MCF 10A (cell line): ENCODE data around the gene DDX4. TPM values are rescaled to one million over a fixed set of nuclear protein-coding genes. Genes with fewer than 3 reads are reported as not detected.

ENCODE experiments used
- BruUV-seq: library from RNA; stranded (reverse); fragments of 400-500 nt; replicated peaks from 2 replicates; lab custom pipeline; 2021; lab: Mats Ljungman, UMichigan
- CTCF ChIA-PET: fragments of 300-600 bp; sonication (Branson Sonifier 250); formaldehyde crosslinking; extraction: SDS; loops from one replicate; lab custom pipeline; 2021; ENCODE audit warnings: antibody characterized with exemption, inconsistent platforms; lab: Yijun Ruan, JAX
- POLR2A ChIA-PET: fragments of 300-600, 350-650 bp; sonication (Branson Sonifier 250); formaldehyde crosslinking; extraction: SDS; loops from one replicate; lab custom pipeline; 2020; ENCODE audit warnings: antibody characterized with exemption, inconsistent platforms; lab: Yijun Ruan, JAX
- DNase-seq: peaks from one replicate; pipeline ENCODE4 v3.0.0-alpha.2; 2018; ENCODE audit not compliant: unreplicated experiment
- H3K27ac Mint-ChIP-seq: one replicate; pipeline ENCODE4 v1.8.0; 2022; ENCODE audit warnings: mild to moderate bottlenecking, low read depth, mixed read lengths; ENCODE audit not compliant: unreplicated experiment
- H3K27me3 Mint-ChIP-seq: one replicate; pipeline ENCODE4 v1.8.0; 2022; ENCODE audit warnings: mixed read lengths; ENCODE audit not compliant: insufficient read depth, unreplicated experiment
- H3K36me3 Mint-ChIP-seq: one replicate; pipeline ENCODE4 v1.8.0; 2022; ENCODE audit warnings: mild to moderate bottlenecking, moderate library complexity, mixed read lengths; ENCODE audit not compliant: insufficient read depth, unreplicated experiment
- H3K4me1 Mint-ChIP-seq: one replicate; pipeline ENCODE4 v1.8.0; 2022; ENCODE audit warnings: mixed read lengths; ENCODE audit not compliant: insufficient read depth, unreplicated experiment
- H3K4me3 Mint-ChIP-seq: one replicate; pipeline ENCODE4 v1.8.0; 2022; ENCODE audit warnings: mild to moderate bottlenecking, moderate library complexity, mixed read lengths; ENCODE audit not compliant: unreplicated experiment
- H3K9me3 Mint-ChIP-seq: one replicate; pipeline ENCODE4 v1.8.0; 2022; ENCODE audit warnings: mixed read lengths; ENCODE audit not compliant: unreplicated experiment
- intact Hi-C: fragments of 100-400 bp; cut with micrococcal nuclease; formaldehyde crosslinking; loops from 2 replicates; pipeline ENCODE4 v1.14.1; 2022
- total RNA-seq: library from RNA; stranded (reverse); gene quantifications from 2 replicates; pipeline ENCODE4 v1.2.3, GENCODE V29; 2022
- TF ChIP-seq, protein P1 (sequence below): fragments of 200-600 bp; IDR thresholded peaks from one replicate; pipeline ENCODE4 v1.8.0; 2022; ENCODE audit warnings: antibody characterized with exemption, mild to moderate bottlenecking; ENCODE audit not compliant: unreplicated experiment

Gene DDX4
- total RNA-seq, 1 experiment from 2014 or later: not detected

DNA sequence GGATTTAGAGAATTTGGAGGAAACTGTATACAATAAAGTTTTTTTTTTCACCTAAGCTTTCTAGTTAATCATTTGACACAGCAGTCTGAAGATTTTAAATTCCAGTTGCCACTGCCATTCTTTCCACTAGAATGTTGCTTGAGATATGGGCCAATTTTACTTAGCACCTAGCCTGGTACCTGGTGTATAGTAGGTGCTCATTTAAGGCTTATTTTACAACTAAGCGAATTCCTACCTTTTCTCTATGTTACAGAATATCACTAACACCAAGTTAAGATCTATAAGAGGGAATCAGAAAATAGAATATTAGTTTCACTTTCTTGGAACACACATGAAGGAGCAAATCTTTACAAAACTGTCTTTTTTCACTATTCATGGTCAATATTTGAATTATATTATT lies 3.2 kb upstream of the DDX4 start:
- ChIA-PET POLR2A (no interaction called here), CTCF (no interaction called here)
- Mint-ChIP-seq H3K4me1 (no peaks in the 10 kb centered on the region), H3K27ac (no peak overlapping the region), H3K9me3 (no peaks in the 10 kb centered on the region), H3K27me3 (no peaks in the 10 kb centered on the region), H3K36me3 (no peaks in the 10 kb centered on the region), H3K4me3 (no peak overlapping the region)
- no peak for DNase-seq
- intact Hi-C loops: no loop called here
- BruUV-seq: no TSS peak
- TF ChIP-seq, protein P1, sequence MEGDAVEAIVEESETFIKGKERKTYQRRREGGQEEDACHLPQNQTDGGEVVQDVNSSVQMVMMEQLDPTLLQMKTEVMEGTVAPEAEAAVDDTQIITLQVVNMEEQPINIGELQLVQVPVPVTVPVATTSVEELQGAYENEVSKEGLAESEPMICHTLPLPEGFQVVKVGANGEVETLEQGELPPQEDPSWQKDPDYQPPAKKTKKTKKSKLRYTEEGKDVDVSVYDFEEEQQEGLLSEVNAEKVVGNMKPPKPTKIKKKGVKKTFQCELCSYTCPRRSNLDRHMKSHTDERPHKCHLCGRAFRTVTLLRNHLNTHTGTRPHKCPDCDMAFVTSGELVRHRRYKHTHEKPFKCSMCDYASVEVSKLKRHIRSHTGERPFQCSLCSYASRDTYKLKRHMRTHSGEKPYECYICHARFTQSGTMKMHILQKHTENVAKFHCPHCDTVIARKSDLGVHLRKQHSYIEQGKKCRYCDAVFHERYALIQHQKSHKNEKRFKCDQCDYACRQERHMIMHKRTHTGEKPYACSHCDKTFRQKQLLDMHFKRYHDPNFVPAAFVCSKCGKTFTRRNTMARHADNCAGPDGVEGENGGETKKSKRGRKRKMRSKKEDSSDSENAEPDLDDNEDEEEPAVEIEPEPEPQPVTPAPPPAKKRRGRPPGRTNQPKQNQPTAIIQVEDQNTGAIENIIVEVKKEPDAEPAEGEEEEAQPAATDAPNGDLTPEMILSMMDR: no peak

DNA sequence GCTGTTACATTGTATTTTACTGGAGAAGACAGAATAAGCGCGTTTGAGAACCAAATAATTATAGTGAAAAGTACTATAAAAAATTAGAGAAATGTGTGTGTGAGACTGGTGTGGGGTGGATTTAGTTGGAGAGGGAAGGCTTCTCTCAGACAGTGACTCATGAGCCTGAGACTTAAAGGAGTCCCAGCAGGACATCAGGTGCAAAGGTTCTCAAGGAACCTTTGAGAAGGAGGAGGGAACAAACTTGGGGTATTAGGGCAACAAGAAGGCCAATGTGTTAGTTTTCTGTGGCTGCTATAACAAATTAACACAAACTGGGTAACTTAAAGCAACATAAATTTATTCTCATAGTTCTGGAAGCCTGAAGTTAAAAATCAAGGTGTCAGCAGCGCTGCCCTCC lies 4.9 kb downstream of the DDX4 start:
- no TSS peak for BruUV-seq
- ChIA-PET CTCF (no interaction called here), POLR2A (no interaction called here)
- no peak for DNase-seq
- no peak overlapping the region for H3K4me3 Mint-ChIP-seq
- TF ChIP-seq, protein P1: no peak
- no peaks in the 10 kb centered on the region for H3K9me3 Mint-ChIP-seq
- no peaks in the 10 kb centered on the region for H3K4me1 Mint-ChIP-seq
- intact Hi-C loops: no loop called here
- H3K27ac Mint-ChIP-seq: no peak overlapping the region
- H3K27me3 Mint-ChIP-seq: no peaks in the 10 kb centered on the region
- no peaks in the 10 kb centered on the region for H3K36me3 Mint-ChIP-seq

DNA sequence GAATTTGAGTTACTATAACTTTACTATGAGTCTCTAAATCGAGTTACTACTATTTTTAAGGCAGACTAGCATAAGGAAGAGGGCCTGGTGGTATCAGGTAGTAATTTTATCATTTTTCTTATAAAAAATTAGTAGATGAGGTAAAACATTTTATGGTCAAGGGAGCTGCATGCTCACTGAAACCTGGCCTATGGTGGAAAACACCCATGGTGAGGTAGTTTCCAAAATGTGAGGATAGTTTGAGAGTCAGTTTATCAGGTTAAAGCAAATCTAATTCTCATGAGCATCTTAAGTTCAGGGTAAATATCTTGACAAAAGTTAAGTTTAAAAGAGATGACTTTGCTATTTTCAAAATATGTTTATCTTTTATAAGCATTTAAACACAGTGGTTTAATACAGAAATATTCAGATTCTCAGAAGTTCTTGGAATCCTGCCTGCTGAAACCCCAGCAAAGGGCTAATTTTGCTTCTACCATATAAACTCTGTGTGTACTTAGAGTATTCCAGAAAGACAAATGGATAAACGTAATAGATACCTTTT lies 10.0 kb downstream of the DDX4 start:
- DNase-seq: no peak
- BruUV-seq: no TSS peak
- no peak overlapping the region for H3K4me3 Mint-ChIP-seq
- no peaks in the 10 kb centered on the region for H3K4me1 Mint-ChIP-seq
- TF ChIP-seq, protein P1: no peak
- intact Hi-C loops: no loop called here
- no peak overlapping the region for H3K27ac Mint-ChIP-seq
- ChIA-PET POLR2A (no interaction called here), CTCF (no interaction called here)
- H3K9me3 Mint-ChIP-seq: no peaks in the 10 kb centered on the region
- no peaks in the 10 kb centered on the region for H3K27me3 Mint-ChIP-seq
- H3K36me3 Mint-ChIP-seq: no peaks in the 10 kb centered on the region

DNA sequence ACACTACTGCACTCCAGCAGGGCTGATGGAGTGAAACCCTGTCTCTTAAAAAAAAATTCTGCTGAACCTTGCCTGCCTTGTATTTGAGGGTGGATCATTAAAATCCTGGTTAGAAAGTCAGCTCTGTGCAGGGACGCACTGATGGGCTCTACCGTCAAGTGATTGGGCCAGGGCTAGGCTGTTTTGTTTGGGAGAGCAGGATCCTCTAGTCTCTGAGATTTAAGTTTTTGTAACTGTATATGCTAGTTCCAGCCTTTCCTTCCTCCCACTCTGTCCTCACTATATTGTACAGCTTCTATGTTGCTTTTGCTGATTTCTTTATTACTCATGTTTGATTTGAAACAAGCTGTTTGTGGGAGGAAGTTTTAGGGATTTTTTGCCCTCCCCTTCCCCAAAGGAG lies 11.5 kb downstream of the DDX4 start:
- no TSS peak for BruUV-seq
- TF ChIP-seq, protein P1: no peak
- H3K9me3 Mint-ChIP-seq: no peaks in the 10 kb centered on the region
- H3K27ac Mint-ChIP-seq: no peak overlapping the region
- H3K4me3 Mint-ChIP-seq: no peak overlapping the region
- no peak for DNase-seq
- intact Hi-C loops: no loop called here
- POLR2A ChIA-PET: interaction anchor here (0.6 kb wide), 1 partner anchor 808 kb away, joined by 3 read pairs; no protein-coding TSS in a partner anchor
- no peaks in the 10 kb centered on the region for H3K36me3 Mint-ChIP-seq
- CTCF ChIA-PET: interaction anchor here (0.6 kb wide), 2 partner anchors 47 to 147 kb away, joined by 3 to 4 read pairs; no protein-coding TSS in a partner anchor
- H3K4me1 Mint-ChIP-seq: no peaks in the 10 kb centered on the region
- H3K27me3 Mint-ChIP-seq: no peaks in the 10 kb centered on the region
